Panc1 (cell line): Measurements from ENCODE around the gene CARMIL1.

ENCODE experiments used
- POLR2AphosphoS5 ChIP-seq: IDR thresholded peaks from 2 replicates; pipeline ENCODE4 v1.6.1; 2012; ENCODE audit warnings: mild to moderate bottlenecking, low read depth, low read length, moderate library complexity
- REST ChIP-seq, 2 experiments: IDR thresholded peaks; 2 replicates each; pipeline ENCODE4 v1.6.1; 2011 to 2012; ENCODE audit warnings: low read depth in 2 of 2, control low read depth in 1 of 2, low read length in 1 of 2, mild to moderate bottlenecking in 1 of 2, moderate library complexity in 1 of 2; ENCODE audit not compliant: insufficient read depth in 1 of 2
- SIN3A ChIP-seq: IDR thresholded peaks from 2 replicates; pipeline ENCODE4 v1.6.1; 2012; ENCODE audit warnings: low read depth, mild to moderate bottlenecking, low read length, moderate library complexity, borderline replicate concordance; ENCODE audit not compliant: insufficient read depth
- TCF7L2 ChIP-seq: IDR thresholded peaks from 2 replicates; pipeline ENCODE4 v1.6.1; 2011; ENCODE audit warnings: mild to moderate bottlenecking, low read depth, low read length, inconsistent platforms
- TF ChIP-seq, protein P1 (sequence below): fragments of 450-650 bp; IDR thresholded peaks from 2 replicates; pipeline ENCODE4 v1.5.1; 2017; ENCODE audit warnings: mild to moderate bottlenecking

- TF ChIP-seq, protein P1, sequence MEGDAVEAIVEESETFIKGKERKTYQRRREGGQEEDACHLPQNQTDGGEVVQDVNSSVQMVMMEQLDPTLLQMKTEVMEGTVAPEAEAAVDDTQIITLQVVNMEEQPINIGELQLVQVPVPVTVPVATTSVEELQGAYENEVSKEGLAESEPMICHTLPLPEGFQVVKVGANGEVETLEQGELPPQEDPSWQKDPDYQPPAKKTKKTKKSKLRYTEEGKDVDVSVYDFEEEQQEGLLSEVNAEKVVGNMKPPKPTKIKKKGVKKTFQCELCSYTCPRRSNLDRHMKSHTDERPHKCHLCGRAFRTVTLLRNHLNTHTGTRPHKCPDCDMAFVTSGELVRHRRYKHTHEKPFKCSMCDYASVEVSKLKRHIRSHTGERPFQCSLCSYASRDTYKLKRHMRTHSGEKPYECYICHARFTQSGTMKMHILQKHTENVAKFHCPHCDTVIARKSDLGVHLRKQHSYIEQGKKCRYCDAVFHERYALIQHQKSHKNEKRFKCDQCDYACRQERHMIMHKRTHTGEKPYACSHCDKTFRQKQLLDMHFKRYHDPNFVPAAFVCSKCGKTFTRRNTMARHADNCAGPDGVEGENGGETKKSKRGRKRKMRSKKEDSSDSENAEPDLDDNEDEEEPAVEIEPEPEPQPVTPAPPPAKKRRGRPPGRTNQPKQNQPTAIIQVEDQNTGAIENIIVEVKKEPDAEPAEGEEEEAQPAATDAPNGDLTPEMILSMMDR, result no peak
- TF ChIP-seq POLR2AphosphoS5, result no peak
- no peak for TF ChIP-seq SIN3A
- TF ChIP-seq TCF7L2, result no peak
- no peak for TF ChIP-seq REST (IDR thresholded peaks at IDR 0.05; ENCODE audit: insufficient read depth in 1 of 2, low read depth in 2 of 2, low read length in 1 of 2)
Measured at GRCh38 chr6:25369433-25370177, 90.4 kb downstream of the CARMIL1 start.
